SK-N-SH treated with all-trans-retinoic acid at 6 μM for 48 hours (cell line): ENCODE results near the gene DRAP1.

Experiments used
- ATAC-seq: fragments of 200-7000 bp; cut with Tn5 transposase; 3 replicates; pipeline ENCODE4 v1.9.1; 2020; ENCODE audit warnings: mild to moderate bottlenecking, moderate library complexity
- ARNTL ChIP-seq: fragments of 450-650 bp; formaldehyde crosslinking; IDR thresholded peaks from 2 replicates; pipeline ENCODE4 v1.5.0; 2020; ENCODE audit warnings: low read depth, mild to moderate bottlenecking, moderate library complexity, borderline replicate concordance
- BACH2 ChIP-seq: fragments of 250-450 bp; sonication (Bioruptor Pico); IDR thresholded peaks from 2 replicates; pipeline ENCODE4 v1.9.0; 2021; ENCODE audit warnings: mild to moderate bottlenecking, borderline replicate concordance
- CREB5 ChIP-seq: fragments of 250-450 bp; sonication (Bioruptor Pico); IDR thresholded peaks from 2 replicates; pipeline ENCODE4 v1.5.1; 2020; ENCODE audit warnings: low read depth, mild to moderate bottlenecking, moderate library complexity
- CSDC2 ChIP-seq: fragments of 250-450 bp; sonication (Bioruptor Pico); IDR thresholded peaks from 2 replicates; pipeline ENCODE4 v1.5.0; 2020; ENCODE audit warnings: mild to moderate bottlenecking, moderate library complexity
- ESRRG ChIP-seq: fragments of 250-450 bp; sonication (Bioruptor Pico); IDR thresholded peaks from 2 replicates; pipeline ENCODE4 v1.6.1; 2021; ENCODE audit warnings: mild to moderate bottlenecking
- GLIS3 ChIP-seq: fragments of 250-450 bp; sonication (Bioruptor Pico); IDR thresholded peaks from 2 replicates; pipeline ENCODE4 v1.5.0; 2020; ENCODE audit warnings: mild to moderate bottlenecking, moderate library complexity
- ISL1 ChIP-seq: fragments of 250-450 bp; sonication (Bioruptor Pico); IDR thresholded peaks from 2 replicates; pipeline ENCODE4 v2.1.2; 2022; ENCODE audit warnings: mild to moderate bottlenecking, moderate library complexity
- OSR1 ChIP-seq: fragments of 250-450 bp; sonication (Bioruptor Pico); IDR thresholded peaks from 2 replicates; pipeline ENCODE4 v1.8.0; 2022; ENCODE audit warnings: moderate library complexity, mild to moderate bottlenecking, inconsistent platforms
- PPARA ChIP-seq: fragments of 250-450 bp; sonication (Bioruptor Pico); IDR thresholded peaks from 2 replicates; pipeline ENCODE4 v1.5.0; 2020; ENCODE audit warnings: mild to moderate bottlenecking, borderline replicate concordance
- RARB ChIP-seq: fragments of 250-450 bp; sonication (Bioruptor Pico); IDR thresholded peaks from 2 replicates; pipeline ENCODE4 v1.8.0; 2021; ENCODE audit warnings: mild to moderate bottlenecking, moderate library complexity
- SNAI2 ChIP-seq: fragments of 250-450 bp; sonication (Bioruptor Pico); IDR thresholded peaks from 2 replicates; pipeline ENCODE4 v1.5.0; 2020; ENCODE audit warnings: mild to moderate bottlenecking, moderate library complexity
- TCF4 ChIP-seq: fragments of 250-450 bp; sonication (Bioruptor Pico); IDR thresholded peaks from 2 replicates; pipeline ENCODE4 v1.8.0; 2021; ENCODE audit warnings: mild to moderate bottlenecking, moderate library complexity, borderline replicate concordance
- TOX ChIP-seq: fragments of 250-450 bp; sonication (Bioruptor Pico); IDR thresholded peaks from 2 replicates; pipeline ENCODE4 v1.8.0; 2021; ENCODE audit warnings: mild to moderate bottlenecking, moderate library complexity, borderline replicate concordance
- ZC3H10 ChIP-seq: fragments of 250-450 bp; sonication (Bioruptor Pico); IDR thresholded peaks from 2 replicates; pipeline ENCODE4 v1.5.1; 2021; ENCODE audit warnings: mild to moderate bottlenecking, moderate library complexity
- ZFP3 ChIP-seq: fragments of 250-450 bp; sonication (Bioruptor Pico); IDR thresholded peaks from 2 replicates; pipeline ENCODE4 v1.5.0; 2020; ENCODE audit warnings: mild to moderate bottlenecking, moderate library complexity
- ZFP30 ChIP-seq: fragments of 450-650 bp; formaldehyde crosslinking; IDR thresholded peaks from 2 replicates; pipeline ENCODE4 v1.5.0; 2022; ENCODE audit warnings: mild to moderate bottlenecking, moderate library complexity
- ZNF565 ChIP-seq: fragments of 450-650 bp; formaldehyde crosslinking; conservative IDR thresholded peaks from 2 replicates; pipeline ENCODE4 v1.5.0; 2020; ENCODE audit warnings: low read depth, mild to moderate bottlenecking, moderate library complexity
- ZNF70 ChIP-seq: fragments of 450-650 bp; formaldehyde crosslinking; IDR thresholded peaks from 2 replicates; pipeline ENCODE4 v1.5.0; 2020; ENCODE audit warnings: mild to moderate bottlenecking, moderate library complexity
- TF ChIP-seq, protein P1 (sequence below): fragments of 250-450 bp; sonication (Bioruptor Pico); IDR thresholded peaks from 2 replicates; pipeline ENCODE4 v1.8.0; 2020; ENCODE audit warnings: mild to moderate bottlenecking, moderate library complexity, borderline replicate concordance
- TF ChIP-seq, protein P2 (sequence below): fragments of 250-450 bp; sonication (Bioruptor Pico); IDR thresholded peaks from 2 replicates; pipeline ENCODE4 v1.5.0; 2020; ENCODE audit warnings: mild to moderate bottlenecking, moderate library complexity
- TF ChIP-seq, protein P3 (sequence below): fragments of 250-450 bp; sonication (Bioruptor Pico); IDR thresholded peaks from 2 replicates; pipeline ENCODE4 v1.8.0; 2021; ENCODE audit warnings: low read depth, mild to moderate bottlenecking, moderate library complexity, borderline replicate concordance
- TF ChIP-seq, protein P4 (sequence below): fragments of 250-450 bp; sonication (Bioruptor Pico); IDR thresholded peaks from 2 replicates; pipeline ENCODE4 v1.5.1; 2021; ENCODE audit warnings: mild to moderate bottlenecking, moderate library complexity

DRAP1 gene

GRCh38 chr11:65906602-65907001 lies 12.6 kb upstream of the DRAP1 start (continued):
- TF ChIP-seq CREB5 (CRISPR knock-in tag) = no peak
- TF ChIP-seq, all 23 proteins: peak for 0

DNA sequence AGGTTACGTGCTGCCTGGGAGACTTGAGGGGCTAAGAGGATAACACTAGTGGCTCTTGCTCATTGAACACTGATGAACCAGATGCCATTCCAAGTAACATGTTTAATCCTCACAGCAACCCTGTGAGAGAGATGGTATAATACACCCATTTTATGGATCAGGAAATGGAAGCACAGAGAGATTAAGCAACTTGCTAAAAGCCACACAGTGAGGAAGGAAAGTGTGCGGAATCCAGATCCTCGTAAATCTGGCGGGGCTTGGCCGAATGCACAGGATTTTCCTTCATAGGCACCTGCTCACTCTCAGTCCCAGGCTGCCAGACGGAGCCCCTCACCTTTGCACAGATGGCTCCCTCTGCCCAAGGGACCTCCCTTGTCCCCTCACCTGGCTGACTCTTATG lies 11.3 kb upstream of the DRAP1 start:
- no peak for ATAC-seq
- TF ChIP-seq TOX (CRISPR knock-in tag) (no peak), TCF4 (CRISPR knock-in tag) (no peak), ARNTL (CRISPR knock-in tag) (no peak)

- TF ChIP-seq ZNF70 (0 out of 2 replicates have a peak, but pooled peaks have one; percentile 27), CREB5 (CRISPR knock-in tag) (no peak), CSDC2 (CRISPR knock-in tag) (no peak), ISL1 (CRISPR knock-in tag) (no peak)
- ATAC-seq = peak; percentile 35
Measured at GRCh38 chr11:65911682-65912568, 7.3 kb upstream of the DRAP1 start.

DNA sequence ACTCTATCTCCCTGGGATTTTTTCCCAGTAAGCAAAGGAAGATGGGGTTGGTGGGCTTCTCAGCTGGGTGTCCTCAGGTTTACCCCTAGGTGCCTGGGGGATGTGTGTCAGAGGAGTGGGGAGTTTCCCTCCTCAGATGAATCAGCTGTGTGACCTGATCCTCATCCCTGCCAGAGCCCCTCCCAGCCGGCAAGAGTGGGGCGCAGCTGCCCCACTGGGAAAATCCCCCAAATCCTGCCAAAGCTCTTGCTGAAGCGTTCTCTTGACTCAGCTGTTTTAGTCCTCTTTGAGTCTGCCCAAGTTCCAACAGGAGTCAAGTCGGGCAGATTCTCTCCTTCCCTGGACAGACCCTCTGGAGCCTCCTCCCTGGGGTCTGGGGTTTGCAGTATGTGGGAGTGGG lies 6.4 kb upstream of the DRAP1 start:
- no peak for ATAC-seq
- TF ChIP-seq PPARA (CRISPR knock-in tag) (no peak), TCF4 (CRISPR knock-in tag) (no peak), RARB (CRISPR knock-in tag) (no peak), ZNF70 (no peak), CSDC2 (CRISPR knock-in tag) (no peak), ESRRG (CRISPR knock-in tag) (no peak), OSR1 (no peak), ZC3H10 (CRISPR knock-in tag) (no peak), TOX (CRISPR knock-in tag) (no peak), ZNF565 (no peak), ARNTL (CRISPR knock-in tag) (no peak), GLIS3 (CRISPR knock-in tag) (no peak), ZFP30 (CRISPR knock-in tag) (no peak), BACH2 (CRISPR knock-in tag) (no peak), ZFP3 (no peak), SNAI2 (CRISPR knock-in tag) (no peak)
- TF ChIP-seq, protein P1, sequence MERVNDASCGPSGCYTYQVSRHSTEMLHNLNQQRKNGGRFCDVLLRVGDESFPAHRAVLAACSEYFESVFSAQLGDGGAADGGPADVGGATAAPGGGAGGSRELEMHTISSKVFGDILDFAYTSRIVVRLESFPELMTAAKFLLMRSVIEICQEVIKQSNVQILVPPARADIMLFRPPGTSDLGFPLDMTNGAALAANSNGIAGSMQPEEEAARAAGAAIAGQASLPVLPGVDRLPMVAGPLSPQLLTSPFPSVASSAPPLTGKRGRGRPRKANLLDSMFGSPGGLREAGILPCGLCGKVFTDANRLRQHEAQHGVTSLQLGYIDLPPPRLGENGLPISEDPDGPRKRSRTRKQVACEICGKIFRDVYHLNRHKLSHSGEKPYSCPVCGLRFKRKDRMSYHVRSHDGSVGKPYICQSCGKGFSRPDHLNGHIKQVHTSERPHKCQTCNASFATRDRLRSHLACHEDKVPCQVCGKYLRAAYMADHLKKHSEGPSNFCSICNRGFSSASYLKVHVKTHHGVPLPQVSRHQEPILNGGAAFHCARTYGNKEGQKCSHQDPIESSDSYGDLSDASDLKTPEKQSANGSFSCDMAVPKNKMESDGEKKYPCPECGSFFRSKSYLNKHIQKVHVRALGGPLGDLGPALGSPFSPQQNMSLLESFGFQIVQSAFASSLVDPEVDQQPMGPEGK = no peak
- TF ChIP-seq, protein P2, sequence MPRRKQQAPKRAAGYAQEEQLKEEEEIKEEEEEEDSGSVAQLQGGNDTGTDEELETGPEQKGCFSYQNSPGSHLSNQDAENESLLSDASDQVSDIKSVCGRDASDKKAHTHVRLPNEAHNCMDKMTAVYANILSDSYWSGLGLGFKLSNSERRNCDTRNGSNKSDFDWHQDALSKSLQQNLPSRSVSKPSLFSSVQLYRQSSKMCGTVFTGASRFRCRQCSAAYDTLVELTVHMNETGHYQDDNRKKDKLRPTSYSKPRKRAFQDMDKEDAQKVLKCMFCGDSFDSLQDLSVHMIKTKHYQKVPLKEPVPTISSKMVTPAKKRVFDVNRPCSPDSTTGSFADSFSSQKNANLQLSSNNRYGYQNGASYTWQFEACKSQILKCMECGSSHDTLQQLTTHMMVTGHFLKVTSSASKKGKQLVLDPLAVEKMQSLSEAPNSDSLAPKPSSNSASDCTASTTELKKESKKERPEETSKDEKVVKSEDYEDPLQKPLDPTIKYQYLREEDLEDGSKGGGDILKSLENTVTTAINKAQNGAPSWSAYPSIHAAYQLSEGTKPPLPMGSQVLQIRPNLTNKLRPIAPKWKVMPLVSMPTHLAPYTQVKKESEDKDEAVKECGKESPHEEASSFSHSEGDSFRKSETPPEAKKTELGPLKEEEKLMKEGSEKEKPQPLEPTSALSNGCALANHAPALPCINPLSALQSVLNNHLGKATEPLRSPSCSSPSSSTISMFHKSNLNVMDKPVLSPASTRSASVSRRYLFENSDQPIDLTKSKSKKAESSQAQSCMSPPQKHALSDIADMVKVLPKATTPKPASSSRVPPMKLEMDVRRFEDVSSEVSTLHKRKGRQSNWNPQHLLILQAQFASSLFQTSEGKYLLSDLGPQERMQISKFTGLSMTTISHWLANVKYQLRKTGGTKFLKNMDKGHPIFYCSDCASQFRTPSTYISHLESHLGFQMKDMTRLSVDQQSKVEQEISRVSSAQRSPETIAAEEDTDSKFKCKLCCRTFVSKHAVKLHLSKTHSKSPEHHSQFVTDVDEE = no peak
- TF ChIP-seq, protein P3, sequence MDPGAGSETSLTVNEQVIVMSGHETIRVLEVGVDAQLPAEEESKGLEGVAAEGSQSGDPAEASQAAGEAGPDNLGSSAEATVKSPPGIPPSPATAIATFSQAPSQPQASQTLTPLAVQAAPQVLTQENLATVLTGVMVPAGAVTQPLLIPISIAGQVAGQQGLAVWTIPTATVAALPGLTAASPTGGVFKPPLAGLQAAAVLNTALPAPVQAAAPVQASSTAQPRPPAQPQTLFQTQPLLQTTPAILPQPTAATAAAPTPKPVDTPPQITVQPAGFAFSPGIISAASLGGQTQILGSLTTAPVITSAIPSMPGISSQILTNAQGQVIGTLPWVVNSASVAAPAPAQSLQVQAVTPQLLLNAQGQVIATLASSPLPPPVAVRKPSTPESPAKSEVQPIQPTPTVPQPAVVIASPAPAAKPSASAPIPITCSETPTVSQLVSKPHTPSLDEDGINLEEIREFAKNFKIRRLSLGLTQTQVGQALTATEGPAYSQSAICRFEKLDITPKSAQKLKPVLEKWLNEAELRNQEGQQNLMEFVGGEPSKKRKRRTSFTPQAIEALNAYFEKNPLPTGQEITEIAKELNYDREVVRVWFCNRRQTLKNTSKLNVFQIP (CRISPR knock-in tag) = no peak
- TF ChIP-seq, protein P4, sequence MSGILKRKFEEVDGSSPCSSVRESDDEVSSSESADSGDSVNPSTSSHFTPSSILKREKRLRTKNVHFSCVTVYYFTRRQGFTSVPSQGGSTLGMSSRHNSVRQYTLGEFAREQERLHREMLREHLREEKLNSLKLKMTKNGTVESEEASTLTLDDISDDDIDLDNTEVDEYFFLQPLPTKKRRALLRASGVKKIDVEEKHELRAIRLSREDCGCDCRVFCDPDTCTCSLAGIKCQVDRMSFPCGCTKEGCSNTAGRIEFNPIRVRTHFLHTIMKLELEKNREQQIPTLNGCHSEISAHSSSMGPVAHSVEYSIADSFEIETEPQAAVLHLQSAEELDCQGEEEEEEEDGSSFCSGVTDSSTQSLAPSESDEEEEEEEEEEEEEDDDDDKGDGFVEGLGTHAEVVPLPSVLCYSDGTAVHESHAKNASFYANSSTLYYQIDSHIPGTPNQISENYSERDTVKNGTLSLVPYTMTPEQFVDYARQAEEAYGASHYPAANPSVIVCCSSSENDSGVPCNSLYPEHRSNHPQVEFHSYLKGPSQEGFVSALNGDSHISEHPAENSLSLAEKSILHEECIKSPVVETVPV (CRISPR knock-in tag) = no peak
